Testis (tissue), 5 donors: ENCODE data around the gene PIEZO1. TPM values are rescaled to one million over a fixed set of nuclear protein-coding genes. Genes with fewer than 3 reads are reported as not detected.

Source experiments
- DNase-seq: peaks from one replicate; pipeline ENCODE4 v3.0.0-alpha.2; 2019
- H3K27ac ChIP-seq, 2 donors: fragments of 200-600 bp; sonication (generic); one replicate each; pipeline ENCODE4 v1.5.1; 2019
- H3K27me3 ChIP-seq: fragments of 200-600 bp; sonication (generic); one replicate; pipeline ENCODE4 v1.5.1; 2019
- H3K36me3 ChIP-seq: fragments of 200-600 bp; sonication (generic); one replicate; pipeline ENCODE4 v1.5.1; 2017; ENCODE audit warnings: low read depth; ENCODE audit errors: missing control alignments
- H3K4me1 ChIP-seq: fragments of 200-600 bp; sonication (generic); one replicate; pipeline ENCODE4 v1.5.1; 2019
- H3K4me3 ChIP-seq, 2 donors: fragments of 200-600 bp; sonication (generic); one replicate each; pipeline ENCODE4 v1.5.1; 2017 to 2019
- H3K9me3 ChIP-seq: fragments of 200-600 bp; sonication (generic); one replicate; pipeline ENCODE4 v1.5.1; 2017
- CTCF ChIP-seq, 3 experiments: fragments of 450-650 bp in 2 of 3; fragments of 200-600 bp in 1 of 3; sonication (generic) in 1 of 3; IDR thresholded peaks; one replicate each; pipeline ENCODE4 v1.5.1; 2016 to 2019; ENCODE audit warnings: antibody characterized with exemption in 3 of 3, mild to moderate bottlenecking in 2 of 3, moderate library complexity in 1 of 3
- POLR2A ChIP-seq: fragments of 450-650 bp; IDR thresholded peaks from one replicate; pipeline ENCODE4 v1.6.1; 2017; ENCODE audit warnings: antibody characterized with exemption, mild to moderate bottlenecking, moderate library complexity
- WGBS, 2 donors: methylation state at CpG; one replicate each; pipeline ENCODE4 v1.1.5; 2018; 5-methylcytosine and 5-hydroxymethylcytosine counted together
- intact Hi-C: fragments of 100-400 bp; cut with DNase I; formaldehyde crosslinking; loops from one replicate; pipeline ENCODE4 v1.15.1; 2023; ENCODE audit warnings: low total_unique reads
- long read RNA-seq, 2 donors: transcript quantifications; one replicate each; lab custom pipeline, GENCODE V29; 2026
- polyA plus RNA-seq: library from polyadenylated mRNA; stranded (reverse); fragments of 350-450 nt; fragmentation: Illumina TruSeq; extraction: RNeasy Lipid Tissue Mini Kit (QIAGEN cat#74804); gene quantifications from one replicate; pipeline ENCODE4 v1.2.3, GENCODE V29; 2014; ENCODE audit warnings: low read depth, low replicate concordance; ENCODE audit not compliant: insufficient read depth
- total RNA-seq, 2 donors: library from RNA; depleted of rRNA; stranded (reverse); fragments of >200 nt; gene quantifications; one replicate each; pipeline ENCODE4 v1.2.3, GENCODE V29; 2016

The PIEZO1 gene
- total RNA-seq (10 to 100 TPM; 40.7 to 44.5 TPM), polyA plus RNA-seq (24.2 TPM)
- long read RNA-seq, donor 1: 0 reads
- long read RNA-seq, donor 2: 0 reads

GRCh38 chr16:88785106-88785924, at the start of gene PIEZO1:
Gene PIEZO1 (minus strand): TSS chr16:88785220. CDS start chr16:88784964, 256 bp downstream.
- Histone ChIP-seq H3K4me3 (peak within 1 kb of the TSS; percentile 62 to 71), H3K9me3 (no peaks in the 10 kb centered on the region), H3K36me3 (no peaks in the 10 kb centered on the region), H3K27me3 (no peaks in the 10 kb centered on the region), H3K4me1 (peaks cover under 1% of the 10 kb centered on the region), H3K27ac (peak within 1 kb of the TSS; percentile 67 to 86)
- peak; percentile 65 for DNase-seq
- 3 to 40% methylated on average over 1 to 82 of the region's 110 CpGs for WGBS, 2 donors
- intact Hi-C loops: no loop called here
- TF ChIP-seq POLR2A (no peak), CTCF (IDR thresholded peaks at IDR 0.05) (peak; percentile 81 to 85 (median 83))

GRCh38 chr16:88834670-88835069, 49.6 kb upstream of the PIEZO1 start:
- peak overlapping the region in 1 of 2 donors; percentile 45 for H3K27ac ChIP-seq
- no peak overlapping the region for H3K4me3 ChIP-seq
- intact Hi-C loops: no loop called here
- no peaks in the 10 kb centered on the region for H3K27me3 ChIP-seq
- 86 to 100% methylated on average over 3 to 13 of the region's 13 CpGs for WGBS, 2 donors
- TF ChIP-seq POLR2A: no peak
- no peak for TF ChIP-seq CTCF (IDR thresholded peaks at IDR 0.05)
- no peaks in the 10 kb centered on the region for H3K4me1 ChIP-seq
- no peaks in the 10 kb centered on the region for H3K36me3 ChIP-seq
- no peak for DNase-seq
- no peaks in the 10 kb centered on the region for H3K9me3 ChIP-seq

- no peak for TF ChIP-seq CTCF (IDR thresholded peaks at IDR 0.05)
- no peak for TF ChIP-seq POLR2A
- no peak overlapping the region for H3K4me3 ChIP-seq
- intact Hi-C loops: no loop called here
Observed at GRCh38 chr16:88833086-88833485, 48.1 kb upstream of the PIEZO1 start.

GRCh38 chr16:88831838-88832237, 46.8 kb upstream of the PIEZO1 start:
- no peak overlapping the region for H3K27ac ChIP-seq
- WGBS, 2 donors: 87 to 98% methylated on average over 10 to 13 of the region's 13 CpGs

More at GRCh38 chr16:88833086-88833485, 48.1 kb upstream of the PIEZO1 start:
- H3K36me3 ChIP-seq: no peaks in the 10 kb centered on the region
- H3K27me3 ChIP-seq: no peaks in the 10 kb centered on the region
- H3K27ac ChIP-seq: no peak overlapping the region
- H3K4me1 ChIP-seq: no peaks in the 10 kb centered on the region
- DNase-seq: no peak
- H3K9me3 ChIP-seq: no peaks in the 10 kb centered on the region
- WGBS, 2 donors: 85 to 96% methylated on average over 12 to 13 of the region's 13 CpGs

GRCh38 chr16:88830783-88831182, 45.8 kb upstream of the PIEZO1 start:
- intact Hi-C loops: no loop called here
- Histone ChIP-seq H3K27ac (no peak overlapping the region), H3K27me3 (no peaks in the 10 kb centered on the region), H3K4me1 (no peaks in the 10 kb centered on the region), H3K9me3 (no peaks in the 10 kb centered on the region), H3K36me3 (no peaks in the 10 kb centered on the region), H3K4me3 (no peak overlapping the region)
- no peak for DNase-seq
- 91 to 96% methylated on average over 13 to 14 of the region's 14 CpGs for WGBS, 2 donors
- no peak for TF ChIP-seq CTCF (IDR thresholded peaks at IDR 0.05)
- TF ChIP-seq POLR2A: no peak

More at GRCh38 chr16:88831838-88832237, 46.8 kb upstream of the PIEZO1 start:
- TF ChIP-seq POLR2A: no peak
- Histone ChIP-seq H3K4me1 (no peaks in the 10 kb centered on the region), H3K9me3 (no peaks in the 10 kb centered on the region), H3K4me3 (no peak overlapping the region), H3K27me3 (no peaks in the 10 kb centered on the region), H3K36me3 (no peaks in the 10 kb centered on the region)
- DNase-seq: no peak
- intact Hi-C loops: no loop called here
